ENCODE results near the gene GBX2. TPM values are rescaled to one million over a fixed set of nuclear protein-coding genes. Genes with fewer than 3 reads are reported as not detected.

GBX2 gene
- total RNA-seq: 1.5 and 2.6 TPM in 2 replicates

GRCh38 chr2:236168110-236169080 lies at the start of gene GBX2:
Gene GBX2 (minus strand): TSS chr2:236168386. CDS start chr2:236167971, 415 bp downstream.

Small RNAs within 50 kb of the gene (small RNA-seq; reads per million reads assigned to genes)
- gene RF00019: not detected
- not detected for gene RNU1-31P

Other genes with a start within 250 kb of the GBX2 start
- gene ASB18, start 96.0 kb upstream of the GBX2 start, total RNA-seq: not detected in 2 replicates

All from vein endothelial cell (primary cell).